ENCODE results near the gene CFHR4.

DNA sequence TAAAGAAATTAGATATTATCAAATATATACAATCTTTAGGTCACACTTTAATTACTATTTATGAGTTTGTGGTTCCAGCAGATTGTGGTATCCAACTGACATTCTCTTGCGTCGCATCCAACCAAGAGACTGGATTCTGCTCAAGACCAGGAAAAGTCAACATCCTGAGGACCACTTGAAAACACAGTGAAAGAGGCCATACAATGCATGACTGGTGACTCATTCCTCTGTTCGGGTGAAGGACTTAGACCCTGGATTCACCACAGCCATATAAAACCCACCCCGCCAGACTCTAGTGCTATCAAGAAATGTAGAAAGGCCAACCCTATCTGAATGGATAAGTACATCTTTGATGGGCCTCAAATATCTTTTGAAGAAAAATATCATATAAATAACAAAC is 14.5 kb upstream of the CFHR4 start:
- TF ChIP-seq, protein P1, sequence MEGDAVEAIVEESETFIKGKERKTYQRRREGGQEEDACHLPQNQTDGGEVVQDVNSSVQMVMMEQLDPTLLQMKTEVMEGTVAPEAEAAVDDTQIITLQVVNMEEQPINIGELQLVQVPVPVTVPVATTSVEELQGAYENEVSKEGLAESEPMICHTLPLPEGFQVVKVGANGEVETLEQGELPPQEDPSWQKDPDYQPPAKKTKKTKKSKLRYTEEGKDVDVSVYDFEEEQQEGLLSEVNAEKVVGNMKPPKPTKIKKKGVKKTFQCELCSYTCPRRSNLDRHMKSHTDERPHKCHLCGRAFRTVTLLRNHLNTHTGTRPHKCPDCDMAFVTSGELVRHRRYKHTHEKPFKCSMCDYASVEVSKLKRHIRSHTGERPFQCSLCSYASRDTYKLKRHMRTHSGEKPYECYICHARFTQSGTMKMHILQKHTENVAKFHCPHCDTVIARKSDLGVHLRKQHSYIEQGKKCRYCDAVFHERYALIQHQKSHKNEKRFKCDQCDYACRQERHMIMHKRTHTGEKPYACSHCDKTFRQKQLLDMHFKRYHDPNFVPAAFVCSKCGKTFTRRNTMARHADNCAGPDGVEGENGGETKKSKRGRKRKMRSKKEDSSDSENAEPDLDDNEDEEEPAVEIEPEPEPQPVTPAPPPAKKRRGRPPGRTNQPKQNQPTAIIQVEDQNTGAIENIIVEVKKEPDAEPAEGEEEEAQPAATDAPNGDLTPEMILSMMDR (conservative IDR thresholded peaks at IDR 0.05), result no peak
- TF ChIP-seq EZH2 (IDR thresholded peaks at IDR 0.05; ENCODE audit: low read depth), result no peak
